ENCODE data around the gene GGA3.
A peak's percentile ranks its signal among the peaks of the same experiment; 100 is the strongest.
"Not testable (repeated sequence)": the region's sequence is repeated elsewhere in the genome, so short reads cannot be mapped to it uniquely, and the experiment has no call there.

The GGA3 gene

GRCh38 chr17:75269844-75270217 lies 8.4 kb upstream of the GGA3 start:
- DNase-seq = no peak
- no peak for TF ChIP-seq GATA1 (IDR thresholded peaks at IDR 0.05; ENCODE audit: low read depth, low read length)
- TF ChIP-seq POLR2A (IDR thresholded peaks at IDR 0.05; ENCODE audit: low read length) = no peak

DNA sequence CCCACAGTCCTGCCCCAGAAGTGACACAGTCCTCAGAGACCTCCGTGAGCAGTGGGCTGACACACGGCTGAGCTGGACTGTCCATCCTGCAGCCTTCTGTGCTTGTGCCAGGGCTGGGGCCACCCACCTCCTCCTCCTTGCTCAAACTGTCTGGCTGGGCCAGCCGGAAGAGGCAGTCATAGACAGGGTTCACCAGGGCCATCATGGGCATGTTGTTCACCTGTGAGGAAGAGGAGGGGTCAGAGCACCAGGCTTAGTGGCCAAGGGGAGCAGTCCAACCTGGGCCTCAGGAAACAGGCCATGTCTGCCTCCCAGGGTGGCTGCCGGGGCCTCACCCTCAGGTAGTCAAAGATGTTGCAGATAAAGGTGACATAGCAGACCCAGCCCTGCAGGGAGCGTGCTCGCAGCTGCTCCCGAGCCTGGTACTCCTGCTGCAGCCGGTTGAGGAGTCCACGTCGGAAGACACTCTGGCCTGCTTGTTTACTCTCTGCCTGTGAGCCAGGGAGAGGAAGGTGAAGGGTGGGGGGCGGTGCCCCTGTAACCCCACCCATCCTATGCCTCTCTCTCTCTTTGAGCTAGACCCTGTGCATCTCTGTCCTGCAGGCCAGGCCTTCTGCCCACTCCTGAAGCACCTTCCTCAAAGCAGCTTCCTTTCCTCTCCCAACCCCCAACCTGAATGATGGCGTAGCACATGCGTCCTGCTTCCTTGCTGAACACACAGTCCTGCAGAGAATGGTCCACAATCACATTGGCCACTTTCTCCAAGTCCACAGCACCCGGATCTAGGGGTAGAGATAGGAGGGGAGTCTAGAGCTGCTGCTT lies 6.2 kb upstream of the GGA3 start:
- TF ChIP-seq POLR2A (IDR thresholded peaks at IDR 0.05; ENCODE audit: low read length) (no peak), GATA1 (IDR thresholded peaks at IDR 0.05; ENCODE audit: low read depth, low read length) (no peak)
- DNase-seq = peak in 1 of 2 experiments; percentile 34

DNA sequence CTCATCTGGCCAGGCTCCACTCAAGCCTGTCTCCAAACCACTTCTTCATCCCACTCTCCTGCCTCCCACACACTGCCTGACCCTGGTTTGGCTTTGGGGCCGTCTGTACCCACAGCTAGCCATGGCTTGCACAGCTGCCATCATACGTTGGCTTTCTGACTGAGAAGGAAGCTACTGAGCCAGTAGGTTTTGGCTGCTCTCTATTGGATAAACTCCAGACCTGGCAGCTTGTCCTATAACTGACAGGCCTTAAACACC lies 5.7 kb upstream of the GGA3 start:
- no peak for DNase-seq
- TF ChIP-seq GATA1 (IDR thresholded peaks at IDR 0.05; ENCODE audit: low read depth, low read length) = no peak
- TF ChIP-seq POLR2A (IDR thresholded peaks at IDR 0.05; ENCODE audit: low read length) = no peak

DNA sequence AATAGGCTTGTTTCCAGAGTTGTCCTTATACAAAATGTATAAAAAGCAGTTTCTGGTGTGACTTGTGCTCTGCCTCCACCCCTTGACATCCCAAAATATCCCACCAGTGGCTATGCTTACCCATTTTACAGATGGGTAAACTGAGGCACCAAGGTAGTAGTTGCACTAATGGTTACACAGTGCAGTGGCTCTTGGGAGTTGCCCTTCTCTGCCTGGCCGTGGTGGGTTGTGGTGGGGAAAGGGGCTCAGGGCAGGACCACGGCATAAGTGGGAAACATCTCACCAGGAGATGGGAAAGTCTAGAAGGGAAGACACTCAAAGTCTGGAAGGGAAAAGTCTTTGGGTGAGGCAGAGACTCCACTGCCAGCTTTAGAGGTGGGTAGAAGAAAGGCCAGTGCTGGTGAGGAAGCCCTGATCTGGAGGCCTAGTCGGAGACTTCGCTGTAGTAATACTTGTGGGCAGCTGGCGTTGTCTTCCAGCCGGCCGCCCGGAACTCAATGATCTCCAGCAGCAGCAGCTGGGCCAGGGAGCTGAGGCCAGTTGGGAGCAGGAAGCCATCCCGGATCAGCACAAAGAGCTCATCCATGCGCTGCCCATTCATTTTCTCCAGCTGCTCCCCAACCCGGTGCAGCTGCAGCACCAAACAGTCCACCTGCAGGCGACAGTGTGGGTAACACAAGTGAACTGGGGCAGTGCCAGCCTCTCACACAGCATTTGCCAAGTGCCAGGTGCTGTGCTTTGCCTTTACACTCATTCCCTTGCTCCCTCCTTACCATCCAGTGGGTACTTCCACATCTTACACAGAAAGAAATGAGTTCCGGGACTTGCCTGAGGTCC lies 5.1 kb upstream of the GGA3 start:
- TF ChIP-seq POLR2A (IDR thresholded peaks at IDR 0.05; ENCODE audit: low read length) = no peak
- TF ChIP-seq GATA1 (IDR thresholded peaks at IDR 0.05; ENCODE audit: low read depth, low read length) = no peak
- DNase-seq = no peak

DNA sequence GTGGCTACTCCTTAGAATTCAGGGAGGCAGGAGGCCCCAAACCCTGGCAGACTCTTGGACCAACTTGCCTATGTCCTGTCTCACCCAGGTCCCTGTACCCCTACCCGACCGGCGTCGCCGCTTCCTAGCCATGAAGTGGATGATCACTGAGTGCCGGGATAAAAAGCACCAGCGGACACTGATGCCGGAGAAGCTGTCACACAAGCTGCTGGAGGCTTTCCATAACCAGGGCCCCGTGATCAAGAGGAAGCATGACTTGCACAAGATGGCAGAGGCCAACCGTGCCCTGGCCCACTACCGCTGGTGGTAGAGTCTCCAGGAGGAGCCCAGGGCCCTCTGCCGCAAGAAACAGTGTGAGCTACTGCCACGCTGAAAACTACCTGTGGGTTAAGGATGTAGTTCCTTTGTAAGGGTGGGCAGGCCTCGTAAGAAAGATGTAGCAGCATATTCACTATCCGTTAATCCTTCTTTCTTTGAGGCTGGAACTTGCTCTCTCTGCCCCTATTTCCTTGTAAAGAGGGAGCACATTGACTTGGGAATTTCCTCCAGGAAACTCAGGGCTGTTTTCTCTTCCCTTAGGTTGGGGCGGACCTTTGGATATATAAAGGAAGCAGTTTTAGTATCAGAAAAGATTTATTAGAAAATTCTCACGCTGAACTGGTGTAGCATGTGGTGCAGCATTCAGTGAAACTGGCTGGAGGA lies 4.4 kb upstream of the GGA3 start:
- DNase-seq = no peak
- no peak for TF ChIP-seq POLR2A (IDR thresholded peaks at IDR 0.05; ENCODE audit: low read length)
- no peak for TF ChIP-seq GATA1 (IDR thresholded peaks at IDR 0.05; ENCODE audit: low read depth, low read length)

GRCh38 chr17:75263055-75263454 lies 1.6 kb upstream of the GGA3 start:
- peak in 1 of 2 experiments; percentile 43 for DNase-seq
- TF ChIP-seq POLR2A (IDR thresholded peaks at IDR 0.05; ENCODE audit: low read length) (no peak), GATA1 (IDR thresholded peaks at IDR 0.05; ENCODE audit: low read depth, low read length) (no peak)

DNA sequence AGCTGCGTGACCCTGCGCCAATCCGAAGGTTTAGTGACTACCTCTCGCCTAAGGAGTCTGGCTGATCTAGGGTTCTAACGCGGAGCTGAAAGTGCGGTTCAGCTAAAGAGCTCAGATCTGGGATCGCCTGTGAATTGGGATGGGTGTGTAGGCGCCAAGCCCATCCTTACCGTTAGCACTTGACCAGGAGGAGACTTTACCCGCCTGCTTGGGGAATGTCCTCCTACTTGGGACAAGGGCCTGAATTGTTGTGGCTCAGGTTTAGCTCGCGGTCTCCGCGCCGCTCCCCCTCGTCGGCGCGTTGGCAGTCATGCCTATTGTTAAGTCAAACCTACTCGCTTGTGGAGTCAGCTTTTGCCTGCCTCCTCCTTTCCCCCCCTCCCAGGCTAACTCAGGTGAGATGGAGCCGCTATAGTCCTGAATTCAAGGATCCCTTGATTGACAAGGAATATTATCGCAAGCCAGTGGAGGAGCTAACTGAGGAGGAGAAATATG lies 753 bp upstream of the GGA3 start:
- TF ChIP-seq POLR2A (IDR thresholded peaks at IDR 0.05; ENCODE audit: low read length) = peak; percentile 12
- TF ChIP-seq GATA1 (IDR thresholded peaks at IDR 0.05; ENCODE audit: low read depth, low read length) = no peak
- no peak for DNase-seq

DNA sequence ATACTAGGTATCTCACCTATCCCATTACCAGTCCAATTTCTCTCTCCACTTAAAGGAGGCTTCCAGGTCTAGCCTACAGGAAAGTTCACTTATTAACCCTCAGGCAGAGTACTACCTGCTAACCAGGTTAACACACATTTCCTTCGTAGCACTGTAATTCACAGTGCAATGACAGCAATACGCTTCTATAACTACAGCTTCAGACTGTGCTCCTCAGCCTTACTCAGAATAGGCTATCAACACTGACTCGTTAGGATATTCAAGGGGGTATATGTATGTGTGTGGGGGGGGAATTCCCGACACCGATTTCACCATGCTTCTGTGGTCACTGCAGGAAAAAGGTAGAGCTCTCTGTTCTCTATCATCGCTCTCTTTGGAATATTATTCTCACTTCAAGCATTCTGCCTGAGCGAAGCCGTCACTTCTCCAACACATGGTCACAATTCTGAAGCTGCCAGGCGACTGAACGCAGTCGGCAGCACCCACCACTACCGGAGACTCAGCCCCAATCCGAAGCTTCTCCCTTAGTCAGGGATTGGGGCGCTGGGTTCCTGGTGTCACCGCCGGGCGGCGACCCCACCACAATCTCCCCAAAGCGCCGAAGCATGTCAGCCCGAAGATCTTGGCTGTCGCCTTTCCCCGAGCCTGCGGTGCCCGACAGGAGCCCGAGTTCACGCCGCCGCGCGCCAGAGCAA lies 618 bp downstream of the GGA3 start:
- TF ChIP-seq POLR2A (IDR thresholded peaks at IDR 0.05; ENCODE audit: low read length) = no peak
- TF ChIP-seq GATA1 (IDR thresholded peaks at IDR 0.05; ENCODE audit: low read depth, low read length) = no peak
- peak in 1 of 2 experiments; percentile 64 for DNase-seq

DNA sequence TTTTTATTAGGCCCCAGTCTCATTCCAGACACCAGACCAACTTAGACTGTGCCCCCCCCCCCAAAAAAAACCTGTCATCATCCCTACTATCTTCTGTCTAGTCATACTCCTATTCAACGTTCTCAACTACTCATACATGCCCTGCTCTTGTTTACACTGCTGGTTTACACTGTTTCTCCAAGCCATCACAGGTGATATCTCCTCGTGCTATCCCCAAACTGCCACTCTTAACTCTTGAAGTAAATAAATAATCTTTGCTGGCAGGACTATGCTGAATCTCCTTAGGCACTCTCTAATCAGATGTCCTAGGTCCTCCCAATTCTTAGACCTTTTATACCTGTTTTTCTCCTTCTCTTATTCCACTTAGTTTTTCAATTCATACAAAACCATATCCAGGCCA lies 4.2 kb downstream of the GGA3 start:
- DNase-seq = not testable (repeated sequence)

- not testable (repeated sequence) for DNase-seq
Observed at GRCh38 chr17:75255954-75256698, 5.3 kb downstream of the GGA3 start.

GRCh38 chr17:75252039-75252816 lies 9.2 kb downstream of the GGA3 start:
- TF ChIP-seq GATA1 (IDR thresholded peaks at IDR 0.05; ENCODE audit: low read depth, low read length) (no peak), POLR2A (IDR thresholded peaks at IDR 0.05; ENCODE audit: low read length) (no peak)
- DNase-seq = no peak

- TF ChIP-seq GATA1 (IDR thresholded peaks at IDR 0.05; ENCODE audit: low read depth, low read length) (no peak), POLR2A (IDR thresholded peaks at IDR 0.05; ENCODE audit: low read length) (no peak)
- DNase-seq = no peak
Observed at GRCh38 chr17:75250009-75250471, 11.4 kb downstream of the GGA3 start.
